MM.1S (cell line): ENCODE measurements around the gene NYAP2.

Experiments
- DNase-seq: peaks from one replicate; pipeline ENCODE4 v3.0.0-alpha.2; 2015
- H2AFZ ChIP-seq: fragments of 300-600 bp; sonication (generic); 2 replicates; pipeline ENCODE4 v1.6.0; 2016; ENCODE audit warnings: antibody characterized with exemption, low read length
- H3F3A ChIP-seq: fragments of 300-600 bp; sonication (generic); 2 replicates; pipeline ENCODE4 v1.6.1; 2016; ENCODE audit warnings: mild to moderate bottlenecking, antibody characterized with exemption, low read length, moderate library complexity, mixed read lengths; ENCODE audit not compliant: insufficient read depth
- H3K27ac ChIP-seq: fragments of 300-600 bp; sonication (generic); 2 replicates; pipeline ENCODE4 v1.5.1; 2016; ENCODE audit warnings: mild to moderate bottlenecking, low read length
- H3K27me3 ChIP-seq: fragments of 300-600 bp; sonication (generic); replicated peaks from 2 replicates; pipeline ENCODE4 v1.6.0; 2016; ENCODE audit warnings: low read length; ENCODE audit not compliant: insufficient read depth
- H3K36me3 ChIP-seq: fragments of 300-600 bp; sonication (generic); replicated peaks from 2 replicates; pipeline ENCODE4 v1.6.1; 2016; ENCODE audit warnings: mild to moderate bottlenecking, low read length, mixed read lengths; ENCODE audit not compliant: insufficient read depth
- H3K4me1 ChIP-seq: fragments of 300-600 bp; sonication (generic); 2 replicates; pipeline ENCODE4 v1.6.1; 2016; ENCODE audit warnings: low read length, mixed read lengths
- H3K4me2 ChIP-seq: fragments of 300-600 bp; sonication (generic); 2 replicates; pipeline ENCODE4 v1.6.0; 2016; ENCODE audit warnings: low read depth, low read length
- H3K4me3 ChIP-seq: fragments of 300-600 bp; sonication (generic); 2 replicates; pipeline ENCODE4 v1.5.1; 2016; ENCODE audit warnings: low read length, mixed read lengths
- H3K79me2 ChIP-seq: fragments of 300-600 bp; sonication (generic); 2 replicates; pipeline ENCODE4 v1.6.1; 2016; ENCODE audit warnings: mixed run types, low read length, mixed read lengths
- H3K9ac ChIP-seq: fragments of 300-600 bp; sonication (generic); 2 replicates; pipeline ENCODE4 v1.6.1; 2016; ENCODE audit warnings: low read length, mixed read lengths
- H3K9me2 ChIP-seq: fragments of 300-600 bp; sonication (generic); replicated peaks from 2 replicates; pipeline ENCODE4 v1.6.1; 2016; ENCODE audit warnings: mild to moderate bottlenecking, low read length, mixed read lengths; ENCODE audit not compliant: insufficient read depth
- H3K9me3 ChIP-seq: fragments of 300-600 bp; sonication (generic); replicated peaks from 2 replicates; pipeline ENCODE4 v1.6.1; 2016; ENCODE audit warnings: mild to moderate bottlenecking, low read length, mixed read lengths; ENCODE audit not compliant: insufficient read depth
- H4K20me1 ChIP-seq: fragments of 300-600 bp; sonication (generic); 2 replicates; pipeline ENCODE4 v1.6.1; 2016; ENCODE audit warnings: mild to moderate bottlenecking, low read length, moderate library complexity, mixed read lengths; ENCODE audit not compliant: insufficient read depth
- EZH2 ChIP-seq: fragments of 300-600 bp; sonication (generic); optimal IDR thresholded peaks from 2 replicates; pipeline ENCODE3; 2017; ENCODE audit warnings: low read depth, mild to moderate bottlenecking, antibody characterized with exemption, low read length, mixed read lengths
- EZH2phosphoT487 ChIP-seq: fragments of 300-600 bp; sonication (generic); IDR thresholded peaks from 2 replicates; pipeline ENCODE4 v1.6.1; 2018; ENCODE audit warnings: antibody characterized with exemption, low read length
- TF ChIP-seq, protein P1 (sequence below): fragments of 300-600 bp; sonication (generic); IDR thresholded peaks from 2 replicates; pipeline ENCODE4 v1.5.1; 2016; ENCODE audit warnings: antibody characterized with exemption, low read length, mixed read lengths

The NYAP2 gene

GRCh38 chr2:225559072-225559415, 159.5 kb downstream of the NYAP2 start:
- Histone ChIP-seq H3K9me2 (no peaks in the 10 kb centered on the region), H3K4me1 (no peaks in the 10 kb centered on the region), H3K79me2 (no peaks in the 10 kb centered on the region), H3K9ac (no peak overlapping the region), H3K27ac (no peak overlapping the region), H4K20me1 (no peaks in the 10 kb centered on the region), H3K36me3 (no peaks in the 10 kb centered on the region), H3K27me3 (no peaks in the 10 kb centered on the region), H2AFZ (no peak overlapping the region), H3F3A (no peaks in the 10 kb centered on the region), H3K9me3 (no peaks in the 10 kb centered on the region), H3K4me3 (no peak overlapping the region), H3K4me2 (no peak overlapping the region)
- no peak for TF ChIP-seq EZH2phosphoT487
- no peak for TF ChIP-seq EZH2
- TF ChIP-seq, protein P1, sequence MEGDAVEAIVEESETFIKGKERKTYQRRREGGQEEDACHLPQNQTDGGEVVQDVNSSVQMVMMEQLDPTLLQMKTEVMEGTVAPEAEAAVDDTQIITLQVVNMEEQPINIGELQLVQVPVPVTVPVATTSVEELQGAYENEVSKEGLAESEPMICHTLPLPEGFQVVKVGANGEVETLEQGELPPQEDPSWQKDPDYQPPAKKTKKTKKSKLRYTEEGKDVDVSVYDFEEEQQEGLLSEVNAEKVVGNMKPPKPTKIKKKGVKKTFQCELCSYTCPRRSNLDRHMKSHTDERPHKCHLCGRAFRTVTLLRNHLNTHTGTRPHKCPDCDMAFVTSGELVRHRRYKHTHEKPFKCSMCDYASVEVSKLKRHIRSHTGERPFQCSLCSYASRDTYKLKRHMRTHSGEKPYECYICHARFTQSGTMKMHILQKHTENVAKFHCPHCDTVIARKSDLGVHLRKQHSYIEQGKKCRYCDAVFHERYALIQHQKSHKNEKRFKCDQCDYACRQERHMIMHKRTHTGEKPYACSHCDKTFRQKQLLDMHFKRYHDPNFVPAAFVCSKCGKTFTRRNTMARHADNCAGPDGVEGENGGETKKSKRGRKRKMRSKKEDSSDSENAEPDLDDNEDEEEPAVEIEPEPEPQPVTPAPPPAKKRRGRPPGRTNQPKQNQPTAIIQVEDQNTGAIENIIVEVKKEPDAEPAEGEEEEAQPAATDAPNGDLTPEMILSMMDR: no peak
- no peak for DNase-seq

DNA sequence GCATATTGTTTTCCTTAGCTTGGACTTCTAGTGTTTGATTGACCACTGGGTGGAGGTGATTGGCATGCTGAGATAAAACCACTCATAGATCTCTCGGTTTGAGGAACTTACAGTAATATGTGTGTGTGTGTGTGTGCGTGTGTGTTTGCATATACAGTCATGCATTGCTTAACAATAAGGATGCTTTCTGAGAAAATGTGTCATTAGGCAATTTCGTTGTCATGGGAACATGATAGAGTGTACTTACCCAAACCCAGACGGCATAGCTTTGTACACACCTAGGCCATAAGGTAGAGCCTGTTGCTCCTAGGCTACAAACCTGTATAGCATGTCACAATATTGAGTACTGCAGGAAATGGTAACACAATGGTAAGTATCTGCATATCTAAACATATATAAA, 167.3 kb downstream of the NYAP2 start:
- Histone ChIP-seq H3K27me3 (no peaks in the 10 kb centered on the region), H3K4me3 (no peak overlapping the region), H3K36me3 (no peaks in the 10 kb centered on the region), H3K9me3 (no peaks in the 10 kb centered on the region), H3F3A (no peaks in the 10 kb centered on the region), H3K9ac (no peak overlapping the region), H3K27ac (no peak overlapping the region), H3K9me2 (no peaks in the 10 kb centered on the region), H3K79me2 (no peaks in the 10 kb centered on the region), H3K4me1 (no peaks in the 10 kb centered on the region), H3K4me2 (no peak overlapping the region), H2AFZ (no peak overlapping the region), H4K20me1 (no peaks in the 10 kb centered on the region)
- no peak for DNase-seq
- TF ChIP-seq, protein P1: no peak
- TF ChIP-seq EZH2phosphoT487 (no peak), EZH2 (no peak)

GRCh38 chr2:225569995-225570394, 170.5 kb downstream of the NYAP2 start:
- no peaks in the 10 kb centered on the region for H3K27me3 ChIP-seq
- H3K36me3 ChIP-seq: no peaks in the 10 kb centered on the region
- no peaks in the 10 kb centered on the region for H3K4me1 ChIP-seq
- H3K27ac ChIP-seq: no peak overlapping the region
- no peak overlapping the region for H3K9ac ChIP-seq
- H3K79me2 ChIP-seq: no peaks in the 10 kb centered on the region
- no peak overlapping the region for H3K4me3 ChIP-seq
- H3K4me2 ChIP-seq: no peak overlapping the region
- H2AFZ ChIP-seq: no peak overlapping the region
- no peaks in the 10 kb centered on the region for H4K20me1 ChIP-seq
- no peaks in the 10 kb centered on the region for H3K9me3 ChIP-seq
- DNase-seq: no peak
- TF ChIP-seq EZH2phosphoT487: no peak
- TF ChIP-seq EZH2: no peak
- TF ChIP-seq, protein P1: no peak
- H3K9me2 ChIP-seq: no peaks in the 10 kb centered on the region
- no peaks in the 10 kb centered on the region for H3F3A ChIP-seq

DNA sequence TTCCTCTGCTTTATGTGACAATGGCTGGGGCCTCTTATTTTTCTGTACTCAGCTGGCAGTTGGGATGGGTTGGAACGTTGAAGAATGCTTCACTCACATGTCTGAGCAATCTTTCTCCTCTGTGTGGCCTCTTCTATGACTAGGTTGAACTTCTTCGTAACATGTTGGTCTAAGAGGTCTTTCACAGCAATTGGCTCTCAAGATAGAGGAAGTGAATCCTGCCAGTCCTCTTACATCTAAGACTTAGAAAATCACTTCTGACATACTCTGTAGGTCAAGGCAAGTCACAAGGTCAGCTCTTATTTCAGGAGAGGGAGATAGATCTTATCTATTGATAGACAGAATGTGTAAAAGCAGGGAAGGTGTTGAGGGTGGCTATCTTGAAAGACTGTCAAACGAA, 174.1 kb downstream of the NYAP2 start:
- no peak for DNase-seq
- Histone ChIP-seq H3K9me3 (no peaks in the 10 kb centered on the region), H3K9ac (no peak overlapping the region), H3K27ac (no peak overlapping the region), H3K4me3 (no peak overlapping the region), H3K79me2 (no peaks in the 10 kb centered on the region), H4K20me1 (no peaks in the 10 kb centered on the region), H3K4me1 (no peaks in the 10 kb centered on the region), H2AFZ (no peak overlapping the region), H3F3A (no peaks in the 10 kb centered on the region), H3K36me3 (no peaks in the 10 kb centered on the region), H3K4me2 (no peak overlapping the region), H3K9me2 (no peaks in the 10 kb centered on the region), H3K27me3 (no peaks in the 10 kb centered on the region)
- TF ChIP-seq EZH2phosphoT487: no peak
- TF ChIP-seq EZH2: no peak
- TF ChIP-seq, protein P1: no peak
